Neuron (in vitro differentiated cells): ENCODE results near the gene CFAP70.
A peak's percentile ranks its signal among the peaks of the same experiment; 100 is the strongest.

ENCODE experiments used
- H2AFZ ChIP-seq: one replicate; pipeline ENCODE4 v1.6.1; 2013; ENCODE audit warnings: low read depth, mild to moderate bottlenecking, inconsistent platforms, low read length, moderate library complexity
- H3K27me3 ChIP-seq: one replicate; pipeline ENCODE4 v1.6.1; 2013; ENCODE audit warnings: low read length; ENCODE audit not compliant: insufficient read depth
- H3K36me3 ChIP-seq: one replicate; pipeline ENCODE4 v1.6.1; 2013; ENCODE audit warnings: low read length; ENCODE audit not compliant: insufficient read depth
- H3K4me1 ChIP-seq: one replicate; pipeline ENCODE4 v1.6.1; 2013; ENCODE audit warnings: low read length; ENCODE audit not compliant: insufficient read depth
- H3K4me3 ChIP-seq: 2 replicates; pipeline ENCODE4 v1.5.1; 2013; ENCODE audit warnings: mild to moderate bottlenecking, low read length, moderate library complexity
- H3K9me3 ChIP-seq: one replicate; pipeline ENCODE4 v1.6.1; 2013; ENCODE audit warnings: low read length

Gene CFAP70

DNA sequence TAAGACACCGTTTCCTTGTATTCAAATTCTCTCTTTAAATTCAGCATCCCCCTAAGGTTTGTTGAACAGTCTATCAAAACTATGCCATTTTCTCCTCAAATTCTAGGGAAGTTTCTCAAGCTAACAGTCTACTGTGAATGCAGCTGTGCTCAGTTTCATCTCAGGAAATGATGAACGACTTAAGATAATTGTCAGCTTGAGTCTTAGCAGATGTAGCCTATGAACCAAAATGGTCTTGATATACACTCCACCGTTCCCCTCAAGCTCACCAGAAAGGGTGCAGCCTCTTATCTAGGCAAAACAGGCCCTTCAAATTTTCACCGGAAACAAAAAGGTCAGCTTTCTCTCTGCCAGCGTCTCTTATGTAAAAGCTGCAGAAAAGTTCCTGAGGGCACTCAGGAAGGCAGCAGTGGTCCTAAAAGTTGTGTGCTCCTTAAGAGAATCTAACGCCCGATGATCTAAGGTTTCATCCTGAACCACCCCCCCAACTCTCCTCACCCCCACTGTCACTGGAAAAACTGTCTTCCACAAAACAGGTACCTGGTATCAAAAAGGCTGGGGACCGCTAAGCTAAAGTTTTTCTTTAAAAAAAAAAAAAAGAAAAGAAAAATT is 113.7 kb downstream of the CFAP70 start:
- peak overlapping the region; percentile 99 for H3K4me3 ChIP-seq

DNA sequence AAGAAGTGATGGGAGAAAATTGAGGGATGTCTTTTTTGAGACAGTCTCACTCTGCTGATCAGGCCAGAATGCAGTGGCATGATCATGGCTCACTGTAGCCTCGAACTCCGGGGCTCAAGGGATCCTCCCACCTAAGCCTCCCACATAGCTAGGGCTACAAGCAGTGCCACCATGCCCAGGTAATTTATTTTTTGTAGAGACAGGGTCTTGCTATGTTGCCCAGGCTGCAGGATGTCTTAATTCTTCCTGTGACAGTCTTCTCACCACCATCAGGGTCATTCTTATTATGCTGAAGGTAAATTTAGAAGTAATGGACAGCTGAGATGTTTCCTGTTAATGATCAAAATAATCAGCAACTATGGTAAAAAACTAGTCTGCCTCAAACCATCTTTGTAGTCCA is 118.8 kb downstream of the CFAP70 start:
- H2AFZ ChIP-seq = no peak overlapping the region
- no peak overlapping the region for H3K4me3 ChIP-seq
- H3K27me3 ChIP-seq = no peaks in the 10 kb centered on the region
- H3K36me3 ChIP-seq = peaks cover 82% of the 10 kb centered on the region
- no peaks in the 10 kb centered on the region for H3K9me3 ChIP-seq
- peaks cover 8% of the 10 kb centered on the region for H3K4me1 ChIP-seq

More for the DNA sequence above, 113.7 kb downstream of the CFAP70 start:
- Histone ChIP-seq H2AFZ (no peak overlapping the region), H3K36me3 (peaks cover 60% of the 10 kb centered on the region), H3K4me1 (peaks cover 26% of the 10 kb centered on the region), H3K9me3 (no peaks in the 10 kb centered on the region), H3K27me3 (no peaks in the 10 kb centered on the region)

DNA sequence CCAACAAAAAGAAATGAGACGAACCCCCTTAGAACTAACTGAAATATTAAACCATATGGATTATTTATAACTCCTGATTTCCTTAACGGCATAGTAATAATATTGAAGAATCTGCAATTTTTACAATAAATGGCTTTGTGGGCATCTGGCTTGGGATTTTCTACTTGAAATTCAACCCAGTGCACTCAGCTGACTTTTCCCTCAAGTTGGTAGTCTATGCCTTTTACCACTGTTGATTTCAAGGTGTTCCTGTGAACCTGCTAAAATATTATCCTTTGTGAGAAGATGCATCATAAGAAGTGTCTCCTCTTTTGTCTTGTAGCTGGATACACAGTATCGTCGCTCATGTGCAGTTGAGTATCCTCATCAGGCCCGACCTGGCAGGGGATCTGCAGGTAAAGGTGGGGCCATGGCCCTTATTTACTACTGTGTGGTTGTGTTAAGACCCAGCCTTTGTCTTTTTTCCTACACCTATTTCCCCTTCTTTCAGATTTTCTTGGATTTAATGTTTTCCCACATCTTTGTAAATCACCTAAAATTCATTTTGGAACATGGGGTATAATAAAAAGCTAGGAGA is 119.6 kb downstream of the CFAP70 start:
- Histone ChIP-seq H3K36me3 (peaks cover 82% of the 10 kb centered on the region), H3K9me3 (no peaks in the 10 kb centered on the region), H2AFZ (no peak overlapping the region), H3K4me3 (no peak overlapping the region), H3K4me1 (no peaks in the 10 kb centered on the region), H3K27me3 (no peaks in the 10 kb centered on the region)

DNA sequence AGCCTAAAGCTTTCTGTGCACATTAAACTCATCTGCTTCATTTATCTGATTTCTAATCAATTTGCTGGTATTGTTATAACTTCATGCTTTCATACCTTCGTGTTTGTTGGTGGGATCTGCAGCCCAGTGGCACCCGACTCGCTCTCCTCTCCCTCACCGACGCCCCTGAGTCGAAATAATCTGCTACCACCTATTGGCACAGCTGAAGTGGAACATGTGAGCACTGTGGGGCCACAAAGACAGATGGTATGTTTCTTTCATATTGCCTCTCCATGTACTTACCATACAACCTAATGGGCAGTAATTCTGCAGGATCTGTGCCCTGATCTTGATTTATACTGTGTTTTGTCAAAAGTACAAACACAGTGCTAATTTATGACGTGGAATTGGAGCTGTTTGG is 124.0 kb downstream of the CFAP70 start:
- H3K36me3 ChIP-seq = peaks cover 72% of the 10 kb centered on the region
- H2AFZ ChIP-seq = no peak overlapping the region
- no peaks in the 10 kb centered on the region for H3K4me1 ChIP-seq
- H3K4me3 ChIP-seq = no peak overlapping the region
- H3K9me3 ChIP-seq = no peaks in the 10 kb centered on the region
- H3K27me3 ChIP-seq = no peaks in the 10 kb centered on the region

DNA sequence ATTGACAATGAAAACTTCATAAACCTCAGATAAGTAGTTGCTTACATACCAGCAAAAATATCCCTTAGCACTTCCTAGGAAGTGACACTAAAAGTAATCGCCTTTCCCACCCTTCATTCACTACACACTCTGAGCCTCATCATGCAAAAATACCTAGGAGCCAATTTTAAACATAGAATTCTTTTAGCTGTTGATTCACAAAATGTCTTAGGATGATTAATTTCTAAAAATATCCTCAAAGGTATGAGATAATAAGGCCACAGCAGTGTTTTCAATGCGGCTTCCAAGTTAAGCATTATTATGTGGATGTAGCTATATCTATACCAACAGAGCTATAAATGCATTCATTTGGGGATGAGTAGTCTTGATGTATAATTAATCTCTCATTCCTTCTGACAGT is 124.8 kb downstream of the CFAP70 start:
- Histone ChIP-seq H3K9me3 (no peaks in the 10 kb centered on the region), H3K36me3 (peaks cover 64% of the 10 kb centered on the region), H3K4me3 (no peak overlapping the region), H3K4me1 (no peaks in the 10 kb centered on the region), H3K27me3 (no peaks in the 10 kb centered on the region), H2AFZ (no peak overlapping the region)

DNA sequence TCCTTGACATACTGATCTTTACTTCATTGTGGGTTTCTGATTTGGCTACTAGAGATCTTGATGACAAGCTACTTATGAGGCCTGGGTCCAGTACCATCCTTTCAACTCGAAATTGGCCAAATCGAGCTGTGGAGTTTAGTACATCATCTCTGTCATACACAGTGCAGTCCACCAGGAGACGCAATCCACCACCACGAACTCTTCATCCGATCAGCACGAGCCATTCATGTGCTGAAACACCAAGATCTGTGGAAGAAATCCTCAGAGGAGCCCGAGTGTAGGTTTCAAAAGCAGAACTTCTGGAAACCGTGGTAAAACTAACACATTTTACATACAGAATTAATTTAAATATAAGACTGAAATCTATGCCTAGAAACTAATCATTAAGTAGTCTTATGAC is 125.8 kb downstream of the CFAP70 start:
- H2AFZ ChIP-seq = no peak overlapping the region
- H3K27me3 ChIP-seq = no peaks in the 10 kb centered on the region
- no peaks in the 10 kb centered on the region for H3K9me3 ChIP-seq
- no peaks in the 10 kb centered on the region for H3K4me1 ChIP-seq
- H3K4me3 ChIP-seq = no peak overlapping the region
- H3K36me3 ChIP-seq = peaks cover 56% of the 10 kb centered on the region

DNA sequence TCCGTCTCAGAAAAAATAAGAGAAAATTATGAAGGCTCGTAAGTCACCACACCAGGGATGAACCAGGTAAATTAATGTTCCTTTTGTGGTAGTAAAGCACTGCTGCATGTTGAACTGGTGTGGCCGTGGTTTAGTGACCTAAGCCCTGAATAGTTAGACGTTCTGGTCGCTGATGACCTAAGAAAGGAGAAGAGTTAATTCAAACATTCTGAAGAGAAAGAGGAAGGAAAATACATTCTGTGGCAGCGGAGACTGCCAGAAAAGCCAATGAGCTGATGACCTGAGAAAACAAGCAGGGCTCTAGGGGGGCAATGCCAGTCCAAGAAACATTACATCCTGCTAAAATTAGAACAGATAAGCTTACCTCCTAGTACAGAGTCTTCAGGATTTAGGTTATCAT is 129.1 kb downstream of the CFAP70 start:
- no peaks in the 10 kb centered on the region for H3K9me3 ChIP-seq
- no peaks in the 10 kb centered on the region for H3K4me1 ChIP-seq
- no peak overlapping the region for H3K4me3 ChIP-seq
- H2AFZ ChIP-seq = no peak overlapping the region
- H3K27me3 ChIP-seq = no peaks in the 10 kb centered on the region
- peaks cover 39% of the 10 kb centered on the region for H3K36me3 ChIP-seq

DNA sequence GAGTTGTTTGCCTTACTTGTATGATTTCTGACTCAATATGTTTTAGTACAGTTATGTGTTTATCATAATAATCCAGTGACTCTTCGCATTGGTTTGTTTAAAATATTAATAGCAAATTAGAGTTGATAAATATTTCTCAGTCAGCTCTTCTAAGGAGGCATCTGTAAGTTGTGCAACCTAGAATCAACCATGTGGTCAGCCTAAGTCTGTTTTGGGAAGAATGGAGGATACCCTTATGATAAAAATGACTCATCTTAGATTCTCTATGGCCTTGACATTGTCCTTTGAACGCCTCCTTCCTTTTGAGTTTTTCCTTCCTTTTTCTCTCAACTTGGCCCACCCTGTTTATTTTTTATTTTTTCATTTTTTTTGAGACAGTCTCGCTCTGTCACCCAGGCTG is 130.4 kb downstream of the CFAP70 start:
- Histone ChIP-seq H3K36me3 (peaks cover 31% of the 10 kb centered on the region), H2AFZ (no peak overlapping the region), H3K4me3 (no peak overlapping the region), H3K9me3 (no peaks in the 10 kb centered on the region), H3K27me3 (no peaks in the 10 kb centered on the region), H3K4me1 (no peaks in the 10 kb centered on the region)

DNA sequence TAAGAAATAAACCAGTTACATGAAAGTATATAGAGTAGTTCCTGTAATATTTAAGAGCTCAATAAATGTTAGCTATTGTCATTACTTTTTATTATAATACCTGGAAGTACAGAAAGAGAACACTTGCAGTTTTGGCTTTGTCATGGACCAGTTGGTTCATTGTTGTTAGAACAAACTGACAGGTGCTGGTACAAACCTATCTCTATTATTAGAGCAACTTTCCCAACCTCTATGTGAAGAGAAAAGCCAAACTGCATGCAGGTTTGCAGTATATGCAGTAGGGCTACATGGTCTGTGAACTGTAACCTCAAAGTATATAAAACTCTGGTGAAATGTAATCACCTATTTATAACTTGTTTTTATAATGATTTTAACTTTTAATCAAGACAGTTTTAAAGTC is 132.0 kb downstream of the CFAP70 start:
- Histone ChIP-seq H3K36me3 (peaks cover 24% of the 10 kb centered on the region), H3K27me3 (no peaks in the 10 kb centered on the region), H3K9me3 (no peaks in the 10 kb centered on the region), H2AFZ (no peak overlapping the region), H3K4me3 (no peak overlapping the region), H3K4me1 (no peaks in the 10 kb centered on the region)

DNA sequence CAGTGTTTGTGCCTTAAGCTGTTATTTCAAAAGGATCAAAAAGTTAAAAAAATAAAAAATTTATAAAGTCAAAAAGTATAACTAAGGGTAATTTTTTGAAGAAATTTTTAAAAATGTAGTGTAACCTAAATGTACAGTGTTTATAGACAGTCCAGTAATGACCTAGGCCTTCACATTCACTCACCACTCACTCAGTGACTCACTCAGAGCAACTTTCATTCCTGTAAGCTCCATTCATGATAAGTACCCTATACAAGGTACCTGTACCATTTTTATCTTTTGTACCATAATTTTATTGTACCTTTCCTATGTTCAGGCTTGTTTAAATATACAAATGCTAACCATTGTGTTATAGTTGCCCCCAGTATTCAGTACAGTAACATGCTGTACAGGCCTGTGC is 133.1 kb downstream of the CFAP70 start:
- Histone ChIP-seq H3K9me3 (no peaks in the 10 kb centered on the region), H2AFZ (no peak overlapping the region), H3K4me3 (no peak overlapping the region), H3K36me3 (peaks cover 20% of the 10 kb centered on the region), H3K4me1 (no peaks in the 10 kb centered on the region), H3K27me3 (no peaks in the 10 kb centered on the region)

DNA sequence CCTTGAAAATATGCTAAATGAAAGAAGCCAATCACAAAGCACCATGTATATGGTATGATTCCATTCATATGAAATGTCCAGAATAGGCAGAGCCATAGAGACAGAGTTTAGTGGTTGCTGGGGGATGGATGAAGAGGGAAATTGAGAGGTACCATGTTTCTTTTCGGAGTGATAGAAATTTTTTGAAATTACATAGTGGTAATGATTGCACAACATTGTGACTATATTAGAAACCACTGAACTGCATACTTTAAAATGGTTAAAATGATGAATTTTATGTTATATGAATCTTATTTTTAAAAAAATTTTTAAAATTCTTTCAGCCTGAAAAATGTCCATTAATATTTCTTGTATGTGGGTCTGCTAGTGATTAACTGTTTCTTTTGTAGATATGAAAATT is 137.7 kb downstream of the CFAP70 start:
- Histone ChIP-seq H3K36me3 (peaks cover 49% of the 10 kb centered on the region), H3K4me1 (no peaks in the 10 kb centered on the region), H3K9me3 (peaks cover 2% of the 10 kb centered on the region), H3K4me3 (no peak overlapping the region), H2AFZ (no peak overlapping the region), H3K27me3 (no peaks in the 10 kb centered on the region)

DNA sequence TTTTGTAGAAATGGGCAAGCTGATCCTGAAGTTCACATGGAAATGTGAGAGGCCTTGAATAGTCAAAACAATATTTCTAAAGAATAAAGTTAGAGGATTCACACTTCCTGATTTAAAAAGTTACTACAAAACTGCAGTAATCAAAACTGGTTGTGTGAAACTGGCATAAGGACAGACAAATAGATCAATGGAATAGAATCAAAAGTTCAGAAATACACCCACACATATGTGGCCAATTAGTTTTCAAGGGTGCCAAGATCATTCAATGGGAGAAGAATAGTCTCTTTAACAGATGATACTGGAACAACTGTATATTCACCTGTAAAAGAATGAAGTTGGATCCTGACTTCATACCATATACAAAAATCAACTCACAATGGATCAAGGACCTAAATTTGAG is 139.3 kb downstream of the CFAP70 start:
- Histone ChIP-seq H3K4me3 (no peak overlapping the region), H3K4me1 (no peaks in the 10 kb centered on the region), H3K36me3 (peaks cover 51% of the 10 kb centered on the region), H3K27me3 (no peaks in the 10 kb centered on the region), H2AFZ (no peak overlapping the region), H3K9me3 (peaks cover 2% of the 10 kb centered on the region)

DNA sequence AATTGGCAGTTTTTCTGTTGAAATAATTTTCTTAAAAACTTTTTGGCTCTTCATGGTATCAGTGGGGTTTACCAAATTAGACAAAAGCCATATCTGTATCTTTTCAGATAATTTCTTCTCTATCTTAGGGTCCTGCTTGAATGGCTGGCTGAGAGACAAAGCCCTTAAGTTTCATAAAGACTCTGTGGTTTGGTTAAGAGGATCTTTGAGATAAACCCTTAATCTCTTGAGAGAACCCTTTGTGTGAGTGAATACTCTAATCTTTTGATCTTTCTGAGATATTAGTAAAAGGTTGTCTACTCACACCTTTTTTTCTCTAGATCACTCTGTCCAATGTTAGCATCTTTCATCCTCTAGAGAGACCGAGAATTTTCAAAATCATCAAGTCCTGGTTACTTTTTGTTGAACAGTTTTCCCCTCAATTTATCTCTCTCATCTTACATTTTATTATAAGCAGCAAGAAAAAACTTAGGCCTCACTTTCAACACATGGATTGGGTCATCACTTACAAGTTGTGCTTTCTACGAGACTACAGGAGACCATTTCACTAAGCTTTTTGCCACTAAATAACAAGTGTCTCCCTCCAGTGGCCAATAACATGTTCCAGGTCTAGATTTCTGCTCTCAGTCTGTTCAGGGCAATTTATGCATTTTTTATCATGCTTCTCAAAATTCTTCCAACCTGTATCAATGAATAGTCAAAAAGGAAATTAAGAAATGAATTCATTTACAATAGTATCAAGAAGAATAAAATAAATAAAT is 140.1 kb downstream of the CFAP70 start:
- Histone ChIP-seq H3K9me3 (peaks cover 2% of the 10 kb centered on the region), H3K4me1 (no peaks in the 10 kb centered on the region), H3K4me3 (no peak overlapping the region), H3K27me3 (no peaks in the 10 kb centered on the region), H3K36me3 (peaks cover 51% of the 10 kb centered on the region), H2AFZ (no peak overlapping the region)
